GM19463 (cell line): ENCODE measurements around the gene C13orf46.

Source experiments
- ATAC-seq: cut with Tn5 transposase; IDR thresholded peaks from one replicate; pipeline ENCODE4 v1.9.1; 2021; ENCODE audit warnings: mild to moderate bottlenecking, moderate library complexity; ENCODE audit not compliant: unreplicated experiment

C13orf46 gene

GRCh38 chr13:113941571-113942191 is 32.2 kb downstream of the C13orf46 start:
- ATAC-seq, result no peak

- ATAC-seq, result no peak
Measured at GRCh38 chr13:113939944-113940297, 34.0 kb downstream of the C13orf46 start.

GRCh38 chr13:113939129-113939943 is 34.5 kb downstream of the C13orf46 start:
- ATAC-seq, result no peak

GRCh38 chr13:113938716-113939115 is 35.2 kb downstream of the C13orf46 start:
- no peak for ATAC-seq

- no peak for ATAC-seq
Measured at GRCh38 chr13:113938246-113938645, 35.6 kb downstream of the C13orf46 start.

DNA sequence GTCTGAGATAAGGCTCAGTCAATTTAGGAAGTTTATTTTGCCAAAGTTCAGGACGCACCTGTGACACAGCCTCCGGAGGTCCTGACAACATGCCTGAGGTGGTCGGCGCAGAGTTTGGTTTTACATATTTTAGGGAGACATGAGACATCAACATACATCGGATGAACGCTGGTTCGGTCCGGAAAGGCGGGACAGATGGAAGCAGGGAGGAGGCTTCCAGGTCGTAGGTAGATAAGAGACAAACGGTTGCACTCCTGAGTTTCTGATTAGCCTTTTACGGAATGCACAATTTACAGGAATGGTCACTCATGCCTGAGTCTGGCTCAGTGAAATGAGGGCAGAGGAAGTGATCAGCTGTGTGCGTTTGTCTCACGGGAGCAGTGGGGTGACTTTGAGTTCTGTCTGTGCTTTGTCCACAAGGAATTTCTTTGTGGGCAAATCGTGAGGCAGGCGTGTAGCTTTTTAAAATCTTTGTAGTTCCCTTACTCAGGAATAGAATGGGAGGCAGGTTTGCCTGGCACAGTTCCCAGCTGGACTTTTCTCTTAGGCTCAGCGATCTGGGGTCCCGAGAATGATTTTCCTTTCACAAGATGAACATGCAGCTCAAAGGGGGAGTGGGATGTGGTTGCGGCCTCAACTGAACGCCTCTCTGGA is 36.2 kb downstream of the C13orf46 start:
- no peak for ATAC-seq

- no peak for ATAC-seq
Measured at GRCh38 chr13:113937073-113937472, 36.8 kb downstream of the C13orf46 start.

DNA sequence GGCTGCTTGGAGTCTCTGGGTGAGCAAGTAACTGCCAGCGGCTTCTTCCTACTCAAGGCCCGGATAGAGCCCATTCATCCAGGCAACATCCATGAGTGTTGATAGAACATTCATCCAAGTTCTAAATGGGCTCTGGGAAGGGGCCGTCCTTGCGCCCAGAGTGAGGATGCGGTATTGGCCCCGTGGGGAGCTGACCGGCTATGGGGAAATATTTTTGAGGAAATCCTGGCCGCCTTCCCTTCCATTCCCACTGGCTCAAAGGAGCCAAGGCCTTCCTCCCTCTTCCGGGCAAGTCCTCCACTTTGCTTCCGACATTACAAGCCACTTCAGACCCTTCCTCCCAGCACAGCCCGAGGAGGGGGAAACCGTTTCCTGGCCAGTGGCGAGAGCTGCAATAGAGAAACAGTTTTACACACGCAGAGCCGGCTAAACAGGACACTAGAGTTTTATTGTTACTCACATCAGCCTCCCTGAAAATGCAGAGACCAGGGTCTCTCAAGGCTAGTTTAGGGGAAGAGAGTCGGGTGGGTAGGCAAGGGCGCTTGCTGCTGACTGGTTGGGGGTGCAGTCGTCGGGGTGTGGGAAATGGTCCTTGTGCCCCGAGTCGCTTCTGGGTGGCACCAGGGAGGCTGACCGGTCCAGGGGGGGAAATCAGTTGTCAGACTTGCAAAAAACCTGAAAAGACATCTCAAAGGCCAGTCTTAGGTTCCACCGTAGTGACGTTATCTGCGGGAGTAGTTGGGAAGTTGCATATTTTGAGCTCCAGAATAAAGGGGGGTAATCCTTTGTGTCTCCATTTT is 37.5 kb downstream of the C13orf46 start:
- no peak for ATAC-seq

GRCh38 chr13:113935001-113935844 is 38.7 kb downstream of the C13orf46 start:
- no peak for ATAC-seq

DNA sequence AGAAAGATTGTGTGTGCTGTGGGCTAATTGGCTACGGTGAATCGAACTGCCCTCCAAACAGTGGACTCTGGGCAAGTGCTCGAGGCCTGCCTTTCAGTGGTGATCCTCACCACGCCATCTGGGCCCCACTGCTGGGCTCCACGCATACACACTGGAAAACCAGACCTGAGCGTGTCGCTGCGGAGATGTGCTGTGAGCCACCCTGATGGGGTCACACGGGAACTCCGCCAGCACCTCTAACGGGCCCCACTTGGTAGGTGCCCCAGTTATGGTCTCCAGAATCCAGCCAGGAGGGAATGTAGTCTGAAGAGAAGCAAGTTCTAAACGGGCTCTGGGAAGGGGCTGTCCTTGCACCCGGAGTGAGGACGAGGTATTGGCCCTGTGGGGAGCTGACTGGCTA is 39.3 kb downstream of the C13orf46 start:
- ATAC-seq, result no peak

- ATAC-seq, result no peak
Measured at GRCh38 chr13:113933901-113934300, 40.0 kb downstream of the C13orf46 start.

- ATAC-seq, result no peak
Measured at GRCh38 chr13:113931841-113932459, 41.9 kb downstream of the C13orf46 start.

DNA sequence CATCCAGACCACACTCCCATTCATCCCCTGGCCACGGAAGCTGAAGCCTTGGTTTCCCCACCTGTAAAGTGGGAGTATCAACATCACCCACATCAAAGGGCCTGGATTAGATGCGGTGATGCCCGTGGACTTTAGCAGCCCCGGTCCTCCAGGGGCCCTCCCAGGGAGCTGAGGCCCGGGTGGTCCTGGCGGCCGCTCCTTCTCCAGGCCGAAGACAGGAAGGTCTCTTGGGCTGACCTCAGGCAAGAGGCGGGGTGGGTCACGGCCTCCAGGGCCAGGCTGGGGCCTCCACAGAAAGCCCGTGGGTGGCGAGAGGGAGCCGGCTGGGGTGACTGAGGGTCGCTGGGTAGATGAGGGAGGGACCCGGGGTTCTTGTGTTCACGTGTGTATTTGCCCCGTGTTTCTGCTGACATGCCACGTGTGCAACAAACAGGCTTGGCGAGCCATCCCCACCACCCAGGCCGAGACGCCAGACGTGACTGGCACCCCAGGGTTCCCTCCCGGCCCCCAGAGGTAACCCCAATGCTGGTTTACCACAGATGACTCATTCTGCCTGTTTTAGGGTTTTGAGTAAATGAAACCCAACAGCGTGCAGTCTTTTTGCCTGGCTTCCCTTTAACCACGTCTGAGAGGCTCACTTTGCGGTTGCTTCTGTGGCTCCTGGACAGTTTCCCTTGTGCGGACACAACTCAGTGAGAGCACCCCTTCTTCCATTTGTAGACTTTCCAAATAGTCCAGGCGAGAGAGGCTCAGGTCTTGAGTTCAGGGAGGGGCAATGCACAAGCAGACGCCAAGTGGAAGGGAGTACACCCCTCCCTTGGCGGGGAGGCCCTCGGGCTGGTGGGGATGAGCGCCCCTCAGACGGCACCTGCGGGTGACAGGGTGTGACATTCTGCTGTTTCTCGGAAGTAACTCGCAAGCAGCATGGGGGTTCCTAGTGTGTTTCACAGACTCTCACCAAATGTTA is 42.9 kb downstream of the C13orf46 start:
- ATAC-seq, result no peak

DNA sequence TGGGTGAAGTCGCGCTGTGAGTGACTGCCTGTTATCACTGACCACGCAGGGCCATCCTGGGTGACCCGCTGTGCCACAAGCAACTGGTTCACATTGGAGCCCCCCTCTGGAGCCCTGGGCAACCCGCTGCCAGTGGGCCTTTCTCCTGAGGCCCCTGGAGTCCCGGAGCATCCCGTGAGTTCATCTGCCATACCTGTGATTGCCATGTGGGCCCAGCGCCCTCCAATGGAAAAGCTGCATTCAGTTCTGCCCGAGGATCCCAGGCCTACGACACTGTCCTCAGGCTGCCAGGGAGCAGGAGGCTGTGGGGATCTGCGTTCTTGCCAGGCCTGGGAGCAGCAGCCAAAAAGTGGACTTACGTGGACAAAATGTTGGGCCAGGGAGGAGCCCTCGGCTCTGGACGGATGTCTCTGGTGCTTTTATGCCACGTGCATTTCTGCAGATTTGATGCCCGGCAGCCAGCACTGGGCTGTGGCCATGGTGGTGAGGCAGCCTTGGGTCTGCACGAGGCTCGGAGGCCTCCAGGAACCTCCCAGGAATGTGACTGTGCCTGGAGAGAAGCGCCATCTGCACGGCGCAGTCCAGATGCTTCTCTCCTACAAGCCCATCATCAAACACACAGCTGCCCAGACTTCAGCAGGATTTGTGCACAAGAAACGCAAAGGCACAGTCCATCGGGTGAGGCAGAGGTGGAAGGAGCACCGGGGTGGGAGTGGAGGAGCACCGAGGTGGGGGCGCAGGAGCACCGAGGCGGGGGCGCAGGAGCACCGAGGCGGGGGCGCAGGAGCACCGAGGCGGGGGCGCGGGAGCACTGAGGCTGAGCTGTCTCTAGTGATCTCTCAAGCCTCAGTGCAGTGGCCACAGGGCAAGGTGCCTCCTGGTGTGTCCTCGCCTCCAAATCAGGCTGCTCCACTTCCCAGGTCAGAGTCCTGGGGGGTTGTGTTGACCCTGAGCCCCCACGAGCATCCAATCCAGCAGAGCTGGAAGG is 44.0 kb downstream of the C13orf46 start:
- no peak for ATAC-seq

- no peak for ATAC-seq
Measured at GRCh38 chr13:113928685-113929627, 44.9 kb downstream of the C13orf46 start.
